Measurements from ENCODE around the gene MT1M.

MT1M gene

DNA sequence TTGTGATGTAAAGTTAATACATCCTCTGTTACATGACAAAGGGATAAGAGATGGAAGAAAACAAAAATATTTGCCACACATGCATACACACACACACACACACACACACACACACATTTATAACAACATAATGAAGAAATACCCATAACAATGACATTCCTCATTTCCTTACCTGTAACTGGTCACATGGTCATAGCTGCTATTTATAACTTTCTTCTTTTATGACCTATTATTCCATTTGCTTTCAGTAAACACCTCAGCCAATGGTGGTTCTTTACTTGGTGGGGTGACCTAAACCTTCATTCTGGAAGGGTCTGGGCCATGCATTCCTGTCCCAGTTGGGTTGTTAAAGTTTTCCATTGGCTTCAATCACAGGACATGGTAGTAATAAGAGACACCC is 18.8 kb upstream of the MT1M start:
- H3K4me3 ChIP-seq (ENCODE audit: low read depth, low read length): no peak overlapping the region
- TF ChIP-seq, protein P1, sequence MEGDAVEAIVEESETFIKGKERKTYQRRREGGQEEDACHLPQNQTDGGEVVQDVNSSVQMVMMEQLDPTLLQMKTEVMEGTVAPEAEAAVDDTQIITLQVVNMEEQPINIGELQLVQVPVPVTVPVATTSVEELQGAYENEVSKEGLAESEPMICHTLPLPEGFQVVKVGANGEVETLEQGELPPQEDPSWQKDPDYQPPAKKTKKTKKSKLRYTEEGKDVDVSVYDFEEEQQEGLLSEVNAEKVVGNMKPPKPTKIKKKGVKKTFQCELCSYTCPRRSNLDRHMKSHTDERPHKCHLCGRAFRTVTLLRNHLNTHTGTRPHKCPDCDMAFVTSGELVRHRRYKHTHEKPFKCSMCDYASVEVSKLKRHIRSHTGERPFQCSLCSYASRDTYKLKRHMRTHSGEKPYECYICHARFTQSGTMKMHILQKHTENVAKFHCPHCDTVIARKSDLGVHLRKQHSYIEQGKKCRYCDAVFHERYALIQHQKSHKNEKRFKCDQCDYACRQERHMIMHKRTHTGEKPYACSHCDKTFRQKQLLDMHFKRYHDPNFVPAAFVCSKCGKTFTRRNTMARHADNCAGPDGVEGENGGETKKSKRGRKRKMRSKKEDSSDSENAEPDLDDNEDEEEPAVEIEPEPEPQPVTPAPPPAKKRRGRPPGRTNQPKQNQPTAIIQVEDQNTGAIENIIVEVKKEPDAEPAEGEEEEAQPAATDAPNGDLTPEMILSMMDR (IDR thresholded peaks at IDR 0.05; ENCODE audit: control insufficient read depth, extremely low read depth, insufficient read depth): no peak
- DNase-seq (ENCODE audit: low read depth): no peak

DNA sequence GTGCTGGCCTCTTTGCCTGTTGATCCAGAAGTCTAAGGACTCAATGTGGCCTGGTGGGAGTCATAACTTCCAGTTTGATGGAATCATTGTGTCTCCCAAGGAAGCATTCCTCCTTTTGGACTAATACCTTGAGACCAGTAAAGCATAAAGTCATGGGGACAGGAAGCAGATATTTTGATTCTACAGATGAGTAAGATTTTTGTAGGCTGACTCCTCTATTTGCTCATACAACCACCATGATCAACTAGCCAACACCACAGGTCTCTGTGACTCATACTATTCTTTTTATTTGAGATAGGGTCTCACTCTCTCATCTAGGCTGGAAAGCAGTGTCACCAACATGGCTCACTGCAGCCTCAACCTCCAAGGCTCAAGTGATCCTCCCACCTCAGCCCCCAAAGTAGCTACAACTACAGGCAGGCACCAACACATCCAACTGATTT is 17.9 kb upstream of the MT1M start:
- DNase-seq (ENCODE audit: low read depth): no peak

GRCh38 chr16:56615353-56615752 is 17.1 kb upstream of the MT1M start:
- no peak overlapping the region for H3K4me3 ChIP-seq (ENCODE audit: low read depth, low read length)
- no peak for DNase-seq (ENCODE audit: low read depth)
- TF ChIP-seq, protein P1 (IDR thresholded peaks at IDR 0.05; ENCODE audit: control insufficient read depth, extremely low read depth, insufficient read depth): no peak

More for the DNA sequence above, 17.9 kb upstream of the MT1M start:
- TF ChIP-seq, protein P1 (IDR thresholded peaks at IDR 0.05; ENCODE audit: control insufficient read depth, extremely low read depth, insufficient read depth): no peak
- no peak overlapping the region for H3K4me3 ChIP-seq (ENCODE audit: low read depth, low read length)

GRCh38 chr16:56616608-56617211 is 15.7 kb upstream of the MT1M start:
- DNase-seq (ENCODE audit: low read depth): no peak
- TF ChIP-seq, protein P1 (IDR thresholded peaks at IDR 0.05; ENCODE audit: control insufficient read depth, extremely low read depth, insufficient read depth): no peak
- H3K4me3 ChIP-seq (ENCODE audit: low read depth, low read length): no peak overlapping the region

DNA sequence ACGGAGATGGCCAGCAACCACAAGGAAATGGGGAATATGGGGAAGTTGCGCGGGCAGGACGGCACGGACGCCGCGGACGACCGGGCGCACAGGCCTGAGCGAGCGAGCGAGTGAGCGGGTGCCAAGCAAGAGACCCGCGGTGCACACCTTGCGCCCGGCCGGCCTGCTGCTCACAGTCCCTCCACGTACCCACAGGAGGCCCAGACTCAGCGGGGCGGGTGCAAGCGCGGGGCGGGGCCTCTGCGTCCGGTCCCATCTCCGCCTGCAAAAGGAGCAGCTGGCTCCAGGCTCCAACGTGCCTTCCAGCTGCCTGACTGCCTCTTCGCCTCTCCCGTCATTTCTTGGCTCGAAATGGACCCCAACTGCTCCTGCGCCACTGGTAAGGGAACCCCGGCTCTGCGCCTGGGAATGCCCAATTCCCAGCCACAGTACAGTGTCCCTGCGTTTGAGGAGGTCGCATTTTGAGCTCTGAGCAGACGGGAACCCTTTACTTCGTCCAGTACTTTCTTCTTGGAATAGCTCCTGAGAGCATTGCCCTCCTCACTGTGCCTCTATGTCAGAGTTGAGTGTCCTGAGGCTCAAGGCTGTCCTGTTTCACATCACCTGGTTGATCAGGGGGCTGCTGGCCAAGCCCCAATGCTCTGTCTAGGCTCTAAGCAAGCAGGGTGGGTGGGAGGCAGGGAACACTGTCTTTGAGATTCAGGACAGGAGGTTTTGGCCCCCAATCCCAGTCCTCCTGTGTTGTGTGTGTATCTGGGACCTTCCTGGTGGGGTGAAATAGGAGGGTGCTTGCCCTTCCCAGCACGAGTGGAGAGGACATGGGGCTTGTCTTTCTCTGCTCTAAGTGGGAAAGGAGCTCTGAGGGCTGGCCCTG is 15.0 kb upstream of the MT1M start:
- no peak overlapping the region for H3K4me3 ChIP-seq (ENCODE audit: low read depth, low read length)

DNA sequence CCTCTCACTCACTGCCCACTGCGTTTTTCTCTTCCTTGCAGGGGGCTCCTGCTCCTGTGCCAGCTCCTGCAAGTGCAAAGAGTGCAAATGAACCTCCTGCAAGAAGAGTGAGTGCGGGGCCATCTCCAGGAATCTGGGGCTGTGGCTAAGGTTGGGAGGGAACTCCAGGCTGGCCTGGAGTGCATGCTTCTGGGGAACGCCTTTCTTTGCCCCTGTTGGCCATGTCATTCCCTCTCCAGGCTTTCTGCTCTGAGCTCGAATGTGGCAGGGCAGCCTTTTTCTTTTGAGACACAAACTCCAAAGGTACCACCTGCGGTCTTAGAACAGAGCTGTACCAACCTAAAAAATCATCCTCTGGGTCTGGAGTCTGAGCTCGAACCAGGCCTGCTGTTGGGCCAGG is 14.3 kb upstream of the MT1M start:
- TF ChIP-seq, protein P1 (IDR thresholded peaks at IDR 0.05; ENCODE audit: control insufficient read depth, extremely low read depth, insufficient read depth): no peak
- no peak for DNase-seq (ENCODE audit: low read depth)
- no peak overlapping the region for H3K4me3 ChIP-seq (ENCODE audit: low read depth, low read length)

More for the DNA sequence above, 15.0 kb upstream of the MT1M start:
- DNase-seq (ENCODE audit: low read depth): no peak
- TF ChIP-seq, protein P1 (IDR thresholded peaks at IDR 0.05; ENCODE audit: control insufficient read depth, extremely low read depth, insufficient read depth): no peak
